GM19023 (cell line): ENCODE results near the gene LDB2.

Experiments
- ATAC-seq: cut with Tn5 transposase; IDR thresholded peaks from one replicate; pipeline ENCODE4 v1.9.1; 2021; ENCODE audit warnings: mild to moderate bottlenecking, moderate library complexity; ENCODE audit not compliant: unreplicated experiment

Gene LDB2

DNA sequence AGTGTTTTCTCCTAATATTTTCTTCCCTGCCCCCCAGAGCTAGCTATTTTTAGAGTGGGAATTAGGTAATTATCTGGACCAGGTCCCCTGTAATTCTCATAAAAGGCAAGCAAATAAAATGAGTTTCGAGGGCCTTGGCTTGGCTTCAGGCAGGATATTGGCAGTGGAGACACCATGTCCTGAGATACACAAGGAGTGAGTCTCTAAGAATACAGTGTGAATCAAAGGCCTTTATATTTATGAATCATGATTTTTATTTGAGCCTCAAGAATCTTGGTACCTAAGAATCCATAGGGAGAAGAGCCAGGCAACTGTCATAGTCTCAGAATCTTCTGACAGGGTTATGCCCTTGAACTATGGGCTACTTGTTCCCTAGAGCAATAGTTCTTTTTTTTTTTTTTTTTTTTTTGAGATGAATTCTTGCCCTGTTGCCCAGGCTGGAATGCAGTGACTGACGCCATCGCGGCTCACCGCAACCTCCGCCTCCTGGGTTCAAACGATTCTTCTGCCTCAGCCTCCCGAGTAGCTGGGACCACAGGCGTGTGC is 205.4 kb downstream of the LDB2 start:
- ATAC-seq, result no peak

GRCh38 chr4:16692524-16692923 is 205.9 kb downstream of the LDB2 start:
- no peak for ATAC-seq

GRCh38 chr4:16692046-16692445 is 206.4 kb downstream of the LDB2 start:
- ATAC-seq, result no peak

- no peak for ATAC-seq
These were observed 207.0 kb downstream of the LDB2 start for GRCh38 chr4:16691450-16691849.

GRCh38 chr4:16687845-16688244 is 210.6 kb downstream of the LDB2 start:
- no peak for ATAC-seq

- ATAC-seq, result no peak
These were observed 211.4 kb downstream of the LDB2 start for GRCh38 chr4:16687011-16687410.

- no peak for ATAC-seq
These were observed 212.2 kb downstream of the LDB2 start for GRCh38 chr4:16686195-16686594.

GRCh38 chr4:16685536-16685935 is 212.9 kb downstream of the LDB2 start:
- no peak for ATAC-seq

- ATAC-seq, result no peak
These were observed 213.5 kb downstream of the LDB2 start for GRCh38 chr4:16684935-16685334.

DNA sequence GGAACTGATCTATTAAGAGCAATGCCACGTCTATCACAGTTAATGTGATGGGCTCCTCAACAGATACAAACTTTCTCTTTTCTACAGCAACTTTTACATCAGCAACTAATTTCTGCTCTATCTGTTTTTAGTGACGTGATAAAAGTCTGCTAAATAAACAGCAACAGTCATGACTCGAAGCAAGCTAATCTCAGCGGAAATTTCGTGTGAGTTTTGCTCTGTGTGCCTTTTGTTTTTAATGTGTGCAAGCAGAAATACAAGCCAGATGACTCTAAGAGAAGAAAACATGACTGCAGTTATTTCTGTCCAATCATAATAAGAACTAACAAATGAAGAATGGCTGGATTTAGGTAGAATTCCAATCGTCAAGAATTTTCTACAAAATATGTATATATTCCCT is 214.3 kb downstream of the LDB2 start:
- no peak for ATAC-seq

DNA sequence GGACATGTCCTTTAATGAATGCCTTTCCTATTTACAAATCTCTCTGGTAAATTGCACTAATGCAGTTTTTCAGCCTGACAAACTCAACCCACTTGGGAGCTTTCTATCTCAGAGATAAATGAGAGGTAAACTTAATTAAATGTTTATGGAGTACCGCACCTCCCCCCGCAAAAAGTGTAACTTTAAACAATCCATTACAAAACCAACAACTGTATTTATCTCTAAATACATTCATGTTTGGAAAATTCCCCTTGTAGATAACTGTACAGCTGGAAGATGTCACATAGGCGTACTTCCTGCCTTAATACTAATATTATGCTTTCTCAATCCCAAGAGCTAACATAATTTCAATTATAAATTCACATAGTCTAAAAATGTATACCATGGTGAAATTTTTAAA is 215.5 kb downstream of the LDB2 start:
- no peak for ATAC-seq

GRCh38 chr4:16677001-16677944 is 221.2 kb downstream of the LDB2 start:
- no peak for ATAC-seq

GRCh38 chr4:16676230-16676770 is 222.1 kb downstream of the LDB2 start:
- no peak for ATAC-seq

DNA sequence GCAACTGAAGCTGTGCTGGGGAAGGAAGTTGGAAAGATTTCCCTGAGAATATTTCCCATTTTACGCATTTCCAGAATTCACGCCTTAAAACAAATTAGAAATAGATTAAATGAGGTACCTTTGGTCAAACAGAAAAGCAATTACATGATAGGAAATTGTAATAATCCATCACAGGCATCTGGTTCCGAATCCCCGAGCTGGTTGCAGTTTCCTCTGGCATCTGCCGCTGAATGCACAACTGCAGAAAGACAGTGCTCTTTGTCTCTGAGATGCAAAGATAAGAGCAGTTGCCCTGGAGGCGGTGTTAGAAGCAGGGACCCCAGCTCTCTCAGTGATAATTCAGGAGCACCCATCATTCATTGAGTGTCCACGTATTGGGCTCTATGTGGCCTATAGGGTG is 224.4 kb downstream of the LDB2 start:
- no peak for ATAC-seq

DNA sequence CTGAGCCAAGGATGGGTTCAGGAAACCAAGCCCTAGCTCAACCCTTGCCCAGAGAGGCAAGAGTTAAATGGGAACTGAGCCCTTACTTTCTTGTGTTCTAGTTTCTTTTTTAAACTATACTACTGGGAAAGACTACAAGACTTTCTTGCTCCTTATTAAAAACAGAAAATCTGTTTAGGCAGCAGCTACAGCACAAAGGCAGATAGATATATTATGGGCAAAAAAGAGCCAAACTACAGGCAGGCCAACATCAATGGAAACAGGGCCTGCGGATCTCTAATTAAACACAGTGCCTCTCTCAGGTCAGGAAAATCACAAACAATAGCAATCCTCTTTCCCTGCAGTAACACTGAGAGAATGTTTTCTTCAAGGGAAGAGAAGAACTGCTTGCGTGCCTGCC is 226.0 kb downstream of the LDB2 start:
- ATAC-seq, result no peak

- no peak for ATAC-seq
These were observed 226.7 kb downstream of the LDB2 start for GRCh38 chr4:16671741-16672140.

DNA sequence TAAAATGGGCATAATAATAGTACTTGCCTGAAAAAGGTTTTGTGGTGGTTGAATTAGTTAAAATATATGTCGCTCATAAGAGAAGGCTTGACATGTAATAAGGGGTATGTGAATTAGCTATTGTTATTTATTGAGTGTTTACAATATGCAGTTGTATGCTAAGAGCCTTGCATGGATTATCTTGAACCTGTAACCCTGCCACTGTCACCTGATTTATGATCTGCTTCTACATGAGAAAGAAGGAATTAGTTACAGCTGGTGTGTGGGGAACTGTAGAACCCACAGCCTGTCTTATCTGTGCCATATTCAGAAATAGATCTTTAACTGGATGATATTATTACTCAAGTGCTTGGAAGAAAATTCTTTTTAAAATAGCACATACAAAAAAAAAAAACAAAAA is 227.7 kb downstream of the LDB2 start:
- no peak for ATAC-seq

DNA sequence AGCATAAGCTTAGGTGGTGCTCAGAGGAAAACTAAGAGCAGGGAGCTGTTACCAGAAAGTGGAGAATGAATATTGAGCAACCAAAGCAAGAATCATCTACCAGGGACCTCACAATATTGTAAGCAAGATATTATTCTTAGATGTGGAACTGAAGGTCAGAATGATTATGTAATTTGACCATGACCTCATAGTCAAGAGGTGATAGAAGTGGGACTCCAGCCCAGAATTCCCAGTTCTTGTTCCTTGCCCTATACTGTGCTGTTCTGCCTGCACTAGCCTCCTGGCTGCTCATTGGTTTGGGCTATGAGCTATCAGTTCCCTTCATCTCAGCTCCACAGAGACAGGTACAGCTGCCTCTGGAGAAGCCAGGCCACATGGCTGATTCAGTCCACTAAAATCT is 229.4 kb downstream of the LDB2 start:
- no peak for ATAC-seq

- ATAC-seq, result no peak
These were observed 230.0 kb downstream of the LDB2 start for GRCh38 chr4:16668488-16668887.

DNA sequence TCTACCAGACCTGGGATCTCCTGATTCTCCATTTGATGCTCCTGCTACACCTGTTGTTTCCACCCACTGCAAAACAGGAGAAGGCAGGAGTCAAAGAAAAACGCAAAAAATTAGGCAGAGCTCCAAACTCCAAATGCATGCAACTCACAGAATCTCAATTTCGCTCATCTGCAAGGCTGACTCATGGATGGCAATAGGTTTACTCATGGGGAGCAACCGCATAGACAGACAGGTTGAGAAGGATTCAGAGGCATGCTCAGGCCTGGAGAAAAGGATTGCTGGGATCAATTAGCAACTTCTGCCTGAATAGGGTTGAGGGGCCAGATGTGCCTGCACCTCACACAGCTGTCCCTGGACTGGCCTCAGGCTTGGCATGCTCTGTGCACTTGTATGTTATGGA is 231.0 kb downstream of the LDB2 start:
- no peak for ATAC-seq

GRCh38 chr4:16665942-16666551 is 232.4 kb downstream of the LDB2 start:
- no peak for ATAC-seq

DNA sequence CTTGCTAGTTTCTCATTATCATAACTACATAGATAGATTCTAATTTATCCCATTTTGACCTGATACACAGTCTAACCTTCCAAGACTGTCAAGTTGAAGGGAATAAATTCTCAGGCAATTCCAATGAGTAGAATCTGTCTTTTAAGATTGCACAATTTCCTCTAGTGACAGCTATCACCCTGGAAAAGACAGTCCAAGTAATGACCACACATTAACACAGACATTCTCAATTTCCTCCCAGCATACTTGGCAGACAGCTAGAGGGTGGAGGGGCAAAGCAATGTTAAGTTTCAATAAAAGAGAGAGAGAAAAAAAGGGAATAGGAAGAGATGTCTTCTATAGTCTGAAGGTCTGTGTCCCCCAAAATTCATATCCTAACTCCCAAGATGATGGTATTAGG is 234.7 kb downstream of the LDB2 start:
- ATAC-seq, result no peak
